Mammary microvascular endothelial cell (primary cell): ENCODE data around the gene ZNF235. TPM values are rescaled to one million over a fixed set of nuclear protein-coding genes. Genes with fewer than 3 reads are reported as not detected.

Experiments used
- total RNA-seq: library from RNA; depleted of rRNA; stranded (reverse); fragments of >200 nt; gene quantifications from 2 replicates; pipeline ENCODE4 v1.2.3, GENCODE V29; 2015

Gene ZNF235
- 0.47 and 0.69 TPM in 2 replicates for total RNA-seq

DNA sequence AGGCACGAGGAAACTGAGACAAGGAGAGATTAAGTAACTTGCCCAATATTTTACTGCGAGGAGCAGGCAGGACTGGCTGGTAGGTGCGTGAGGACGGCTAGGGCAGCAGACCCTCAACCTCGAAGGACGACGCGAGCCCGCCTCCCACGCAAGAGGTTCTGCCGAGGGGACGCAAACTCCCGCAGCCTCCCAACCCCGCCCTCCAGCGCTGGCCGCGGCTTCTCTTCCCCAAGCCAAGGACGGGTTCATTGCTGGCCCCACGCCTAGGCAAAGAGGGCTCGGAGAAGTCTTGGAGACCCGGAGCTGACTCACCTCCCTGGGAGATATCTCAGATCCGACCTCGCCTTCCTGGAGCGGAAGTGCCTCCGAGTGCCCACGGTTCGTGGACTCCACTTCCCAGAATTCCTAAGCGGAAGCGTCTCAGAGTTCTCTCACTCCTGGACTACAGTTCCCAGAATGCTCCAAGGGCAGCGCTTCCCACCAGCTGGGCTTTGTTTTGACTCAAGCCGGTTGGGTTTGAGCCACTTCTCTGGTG, at the start of gene ZNF235:
ZNF235 (minus strand) TSS at position 367 of the 535 bp plus-strand sequence. CDS start 1,621 bp downstream, outside the sequence.

Other genes with a start within 250 kb of the ZNF235 start
- gene ZNF284, start 232.9 kb downstream of the ZNF235 start, total RNA-seq, result 0.73 and 0.98 TPM in 2 replicates
- 7.4 and 8.3 TPM in 2 replicates for gene ZNF224, start 210.7 kb downstream of the ZNF235 start, total RNA-seq
- gene ZNF225, start 191.6 kb downstream of the ZNF235 start, total RNA-seq, result 1.1 and 1.9 TPM in 2 replicates
- 5.2 and 5.5 TPM in 2 replicates for gene ZNF234, start 163.5 kb downstream of the ZNF235 start, total RNA-seq
- 7.9 and 15.5 TPM in 2 replicates for gene ZNF226, start 139.9 kb downstream of the ZNF235 start, total RNA-seq
- 3.1 and 5.6 TPM in 2 replicates for gene ZNF227, start 92.5 kb downstream of the ZNF235 start, total RNA-seq
- 0.13 and 1.0 TPM in 2 replicates for gene ZNF233, start 45.1 kb downstream of the ZNF235 start, total RNA-seq
- gene ZNF112, start 51.7 kb upstream of the ZNF235 start, total RNA-seq, result 2.1 and 2.4 TPM in 2 replicates
- 1.8 and 2.4 TPM in 2 replicates for gene ZNF285, start 96.6 kb upstream of the ZNF235 start, total RNA-seq
- gene ZNF229, start 143.4 kb upstream of the ZNF235 start, total RNA-seq, result 2.4 and 2.8 TPM in 2 replicates
- gene ZNF180, start 195.5 kb upstream of the ZNF235 start, total RNA-seq, result 5.4 and 8.2 TPM in 2 replicates
- not detected in 2 replicates for gene CEACAM20, start 224.7 kb upstream of the ZNF235 start, total RNA-seq